ENCODE data around the gene CDH9. TPM values are rescaled to one million over a fixed set of nuclear protein-coding genes. Genes with fewer than 3 reads are reported as not detected.

The CDH9 gene, protein sequence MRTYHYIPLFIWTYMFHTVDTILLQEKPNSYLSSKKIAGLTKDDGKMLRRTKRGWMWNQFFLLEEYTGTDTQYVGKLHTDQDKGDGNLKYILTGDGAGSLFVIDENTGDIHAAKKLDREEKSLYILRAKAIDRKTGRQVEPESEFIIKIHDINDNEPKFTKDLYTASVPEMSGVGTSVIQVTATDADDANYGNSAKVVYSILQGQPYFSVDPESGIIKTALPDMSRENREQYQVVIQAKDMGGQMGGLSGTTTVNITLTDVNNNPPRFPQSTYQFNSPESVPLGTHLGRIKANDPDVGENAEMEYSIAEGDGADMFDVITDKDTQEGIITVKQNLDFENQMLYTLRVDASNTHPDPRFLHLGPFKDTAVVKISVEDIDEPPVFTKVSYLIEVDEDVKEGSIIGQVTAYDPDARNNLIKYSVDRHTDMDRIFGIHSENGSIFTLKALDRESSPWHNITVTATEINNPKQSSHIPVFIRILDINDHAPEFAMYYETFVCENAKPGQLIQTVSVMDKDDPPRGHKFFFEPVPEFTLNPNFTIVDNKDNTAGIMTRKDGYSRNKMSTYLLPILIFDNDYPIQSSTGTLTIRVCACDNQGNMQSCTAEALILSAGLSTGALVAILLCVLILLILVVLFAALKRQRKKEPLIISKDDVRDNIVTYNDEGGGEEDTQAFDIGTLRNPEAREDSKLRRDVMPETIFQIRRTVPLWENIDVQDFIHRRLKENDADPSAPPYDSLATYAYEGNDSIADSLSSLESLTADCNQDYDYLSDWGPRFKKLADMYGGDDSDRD
- total RNA-seq (2014; rRNA removed; shearing (Covaris generic)) = not detected in 2 replicates
- polyA plus RNA-seq (2016; fragmentation: Nextera tagmentation; extraction: Ambion mirVana) = not detected in 2 replicates

DNA sequence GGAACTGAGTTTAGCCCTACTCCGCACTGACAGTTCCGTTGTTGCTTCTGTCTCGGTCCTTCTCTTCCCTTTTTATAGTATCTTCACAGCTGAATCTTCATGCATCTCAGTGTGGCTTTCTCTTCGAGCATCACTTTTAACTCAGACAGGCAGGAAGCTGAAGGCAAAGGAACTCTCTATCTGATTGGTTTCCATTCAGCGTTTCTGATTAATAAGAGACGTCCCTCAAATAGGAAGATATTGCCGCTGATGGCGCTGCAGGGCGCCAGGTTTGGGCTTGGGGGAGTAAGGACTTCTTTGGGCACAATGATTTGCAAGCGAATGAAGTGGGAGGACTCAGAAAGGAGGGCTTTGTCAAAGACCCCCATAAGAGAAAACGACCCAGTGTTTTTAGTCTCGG is at the start of gene CDH9:
TSS of gene CDH9 (minus strand) at position 111 of the 400 bp plus-strand sequence. CDS start 50,253 bp downstream, outside the sequence.
- no peak within 1 kb of the TSS for H3K4me2 ChIP-seq (ENCODE audit: unreplicated experiment)
- H3K27ac ChIP-seq = no peak within 1 kb of the TSS
- no peaks in the 10 kb centered on the region for H3K27me3 ChIP-seq (replicated peaks; ENCODE audit: insufficient read depth)
- no peaks in the 10 kb centered on the region for H4K20me1 ChIP-seq (ENCODE audit: insufficient read depth)
- no peaks in the 10 kb centered on the region for H3K4me1 ChIP-seq (ENCODE audit: insufficient read depth)
- in situ Hi-C loops (cut with MboI) = no loop called here
- no peaks in the 10 kb centered on the region for H3K79me2 ChIP-seq (ENCODE audit: insufficient read depth)
- H3K9me2 ChIP-seq (ENCODE audit: insufficient read depth) = no peaks in the 10 kb centered on the region
- no peaks in the 10 kb centered on the region for H3F3A ChIP-seq (ENCODE audit: insufficient read depth)
- H3K36me3 ChIP-seq (ENCODE audit: low read depth) = no peaks in the 10 kb centered on the region
- no peak for TF ChIP-seq EZH2phosphoT487 (IDR thresholded peaks at IDR 0.05; ENCODE audit: insufficient read depth, low read depth)
- no peak for TF ChIP-seq EZH2 (IDR thresholded peaks at IDR 0.05; ENCODE audit: insufficient read depth, poor library complexity, severe bottlenecking)
- 2 to 6% methylated on average over 12 of the region's 12 CpGs for WGBS, 2 experiments (ENCODE audit: low coverage in 1 of 2, low lambda C conversion rate in 2 of 2, missing lambda C conversion rate in 2 of 2)
- H2AFZ ChIP-seq = no peak within 1 kb of the TSS
- no peak for DNase-seq
- no peak within 1 kb of the TSS for H3K9ac ChIP-seq
- H3K4me3 ChIP-seq = no peak within 1 kb of the TSS
- no peaks in the 10 kb centered on the region for H3K9me3 ChIP-seq (ENCODE audit: low read depth)

DNA sequence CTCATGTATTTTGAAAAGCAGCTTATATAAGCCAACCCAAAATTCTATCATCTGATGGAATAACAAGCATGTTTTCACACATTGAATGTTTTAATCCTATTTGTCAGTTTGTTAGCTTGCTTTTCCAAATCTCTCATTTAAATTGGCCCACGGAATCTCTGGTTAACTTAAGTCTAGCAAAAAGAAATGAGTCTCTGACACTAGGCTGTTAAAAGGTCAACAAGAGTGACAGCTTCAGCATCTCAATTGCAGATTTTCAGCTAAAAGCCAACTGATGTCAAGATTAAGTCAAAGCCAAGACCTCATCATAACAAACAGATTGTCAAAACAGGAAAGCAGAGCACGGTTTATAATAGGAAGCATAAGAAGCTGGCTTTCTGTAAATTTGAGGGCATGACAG is 49.4 kb upstream of the CDH9 start:
- Histone ChIP-seq H3K36me3 (ENCODE audit: low read depth) (no peaks in the 10 kb centered on the region), H3K4me3 (no peak overlapping the region), H3K9me3 (ENCODE audit: low read depth) (no peaks in the 10 kb centered on the region), H4K20me1 (ENCODE audit: insufficient read depth) (no peaks in the 10 kb centered on the region), H3K79me2 (ENCODE audit: insufficient read depth) (no peaks in the 10 kb centered on the region), H3K4me1 (ENCODE audit: insufficient read depth) (no peaks in the 10 kb centered on the region), H3K27me3 (replicated peaks; ENCODE audit: insufficient read depth) (no peaks in the 10 kb centered on the region), H3F3A (ENCODE audit: insufficient read depth) (no peaks in the 10 kb centered on the region), H3K9ac (no peak overlapping the region), H3K27ac (no peak overlapping the region), H2AFZ (no peak overlapping the region), H3K4me2 (ENCODE audit: unreplicated experiment) (no peak overlapping the region), H3K9me2 (ENCODE audit: insufficient read depth) (no peaks in the 10 kb centered on the region)
- in situ Hi-C loops (cut with MboI) = no loop called here
- 0% methylated on average over 2 of the region's 2 CpGs for WGBS, 2 experiments (ENCODE audit: low coverage in 1 of 2, low lambda C conversion rate in 2 of 2, missing lambda C conversion rate in 2 of 2)
- TF ChIP-seq EZH2phosphoT487 (IDR thresholded peaks at IDR 0.05; ENCODE audit: insufficient read depth, low read depth) (no peak), EZH2 (IDR thresholded peaks at IDR 0.05; ENCODE audit: insufficient read depth, poor library complexity, severe bottlenecking) (no peak)
- DNase-seq = no peak

DNA sequence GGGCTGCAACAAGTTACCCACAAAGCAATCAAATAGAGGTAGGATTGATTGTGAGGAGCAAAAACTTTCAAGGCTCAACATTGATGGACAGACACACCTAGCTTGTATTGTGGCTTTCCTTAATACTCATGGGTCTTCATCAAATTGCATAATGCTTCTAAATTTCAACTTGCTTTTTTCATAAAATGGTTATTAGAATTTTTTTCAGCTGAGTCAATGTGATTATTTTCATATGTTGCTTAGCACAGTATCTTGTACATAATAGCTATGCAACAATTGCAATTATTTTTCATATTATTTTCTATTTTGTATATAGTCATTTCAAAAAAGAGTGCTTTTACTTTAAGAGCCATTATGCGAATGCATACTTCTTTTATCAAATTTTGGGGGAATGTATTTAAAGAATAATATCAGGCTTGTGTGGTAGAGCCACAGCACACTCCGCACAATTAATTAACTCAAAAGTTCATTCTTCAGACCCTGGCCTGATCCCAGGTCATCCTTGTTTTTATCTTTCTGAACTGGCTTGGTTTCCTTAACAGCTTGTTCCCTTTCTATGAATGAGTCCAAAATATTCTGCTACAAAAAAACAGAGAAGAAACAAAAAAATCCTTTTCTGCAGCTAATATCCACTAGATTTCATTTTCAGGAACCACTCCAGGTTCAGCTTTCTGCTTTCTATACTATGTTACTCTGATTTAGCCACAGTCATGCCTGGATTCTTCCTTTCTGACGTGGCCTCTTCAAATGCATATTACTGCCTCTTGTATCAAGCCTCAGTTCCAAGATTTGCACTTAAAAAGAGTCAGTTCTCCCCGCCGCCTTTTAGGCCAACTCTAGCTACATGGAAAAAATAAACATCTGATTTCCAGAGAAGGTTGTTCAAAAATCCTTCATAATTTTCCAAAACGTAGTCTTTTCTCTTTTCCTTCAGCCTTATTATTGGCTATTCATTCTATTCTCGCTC is 45.3 kb upstream of the CDH9 start:
- no peaks in the 10 kb centered on the region for H3F3A ChIP-seq (ENCODE audit: insufficient read depth)
- no peak overlapping the region for H2AFZ ChIP-seq
- no peak overlapping the region for H3K4me3 ChIP-seq
- no peaks in the 10 kb centered on the region for H3K4me1 ChIP-seq (ENCODE audit: insufficient read depth)
- no peaks in the 10 kb centered on the region for H3K36me3 ChIP-seq (ENCODE audit: low read depth)
- no peaks in the 10 kb centered on the region for H3K27me3 ChIP-seq (replicated peaks; ENCODE audit: insufficient read depth)
- in situ Hi-C loops (cut with MboI) = no loop called here
- H3K79me2 ChIP-seq (ENCODE audit: insufficient read depth) = no peaks in the 10 kb centered on the region
- H3K27ac ChIP-seq = no peak overlapping the region
- no peaks in the 10 kb centered on the region for H4K20me1 ChIP-seq (ENCODE audit: insufficient read depth)
- no peak overlapping the region for H3K4me2 ChIP-seq (ENCODE audit: unreplicated experiment)
- DNase-seq = no peak
- H3K9me2 ChIP-seq (ENCODE audit: insufficient read depth) = no peaks in the 10 kb centered on the region
- H3K9me3 ChIP-seq (ENCODE audit: low read depth) = no peaks in the 10 kb centered on the region
- no peak overlapping the region for H3K9ac ChIP-seq
- WGBS, 2 experiments (ENCODE audit: low coverage in 1 of 2, low lambda C conversion rate in 2 of 2, missing lambda C conversion rate in 2 of 2) = 12 to 17% methylated on average over 7 of the region's 7 CpGs
- TF ChIP-seq EZH2phosphoT487 (IDR thresholded peaks at IDR 0.05; ENCODE audit: insufficient read depth, low read depth) (no peak), EZH2 (IDR thresholded peaks at IDR 0.05; ENCODE audit: insufficient read depth, poor library complexity, severe bottlenecking) (no peak)

DNA sequence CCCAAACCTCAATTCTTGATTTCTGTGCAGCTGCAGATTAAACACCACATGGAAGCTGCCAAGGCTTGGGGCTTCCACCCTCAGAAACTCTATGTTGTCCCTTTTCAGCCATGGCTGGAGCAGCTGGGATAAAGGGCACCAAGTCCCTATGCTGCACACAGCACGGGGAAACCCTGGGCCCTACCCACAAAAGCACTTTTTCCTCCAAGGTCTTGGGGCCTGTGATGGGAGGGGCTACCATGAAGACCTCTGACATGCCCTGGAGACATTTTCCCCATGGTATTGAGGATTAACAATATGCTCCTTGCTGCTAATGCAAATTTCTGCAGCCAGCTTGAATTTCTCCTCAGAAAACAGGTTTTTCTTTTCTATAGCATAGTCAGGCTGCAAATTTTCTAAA is 41.8 kb upstream of the CDH9 start:
- DNase-seq = no peak
- WGBS, 2 experiments (ENCODE audit: low coverage in 1 of 2, low lambda C conversion rate in 2 of 2, missing lambda C conversion rate in 2 of 2) = 0 to 6% methylated on average over 1 of the region's 1 CpG
- in situ Hi-C loops (cut with MboI) = no loop called here

More for the DNA sequence above, 41.8 kb upstream of the CDH9 start:
- Histone ChIP-seq H3K27me3 (replicated peaks; ENCODE audit: insufficient read depth) (no peaks in the 10 kb centered on the region), H3K9me3 (ENCODE audit: low read depth) (no peaks in the 10 kb centered on the region), H3K9me2 (ENCODE audit: insufficient read depth) (no peaks in the 10 kb centered on the region; the same call in 1 of the 2 replicates), H3K4me1 (ENCODE audit: insufficient read depth) (no peaks in the 10 kb centered on the region), H3F3A (ENCODE audit: insufficient read depth) (no peaks in the 10 kb centered on the region), H3K4me2 (ENCODE audit: unreplicated experiment) (no peak overlapping the region), H3K9ac (no peak overlapping the region), H3K79me2 (ENCODE audit: insufficient read depth) (no peaks in the 10 kb centered on the region), H3K4me3 (no peak overlapping the region), H2AFZ (no peak overlapping the region), H3K27ac (no peak overlapping the region), H4K20me1 (ENCODE audit: insufficient read depth) (no peaks in the 10 kb centered on the region), H3K36me3 (ENCODE audit: low read depth) (no peaks in the 10 kb centered on the region)
- TF ChIP-seq EZH2 (IDR thresholded peaks at IDR 0.05; ENCODE audit: insufficient read depth, poor library complexity, severe bottlenecking) = no peak
- no peak for TF ChIP-seq EZH2phosphoT487 (IDR thresholded peaks at IDR 0.05; ENCODE audit: insufficient read depth, low read depth)

Data from GM23248 (cell line).